GM21381 (cell line): Measurements from ENCODE around the gene FILIP1.
A peak's percentile ranks its signal among the peaks of the same experiment; 100 is the strongest.

Experiments used
- ATAC-seq: cut with Tn5 transposase; IDR thresholded peaks from one replicate; pipeline ENCODE4 v1.9.1; 2021; ENCODE audit warnings: mild to moderate bottlenecking, moderate library complexity; ENCODE audit not compliant: unreplicated experiment

FILIP1 gene

DNA sequence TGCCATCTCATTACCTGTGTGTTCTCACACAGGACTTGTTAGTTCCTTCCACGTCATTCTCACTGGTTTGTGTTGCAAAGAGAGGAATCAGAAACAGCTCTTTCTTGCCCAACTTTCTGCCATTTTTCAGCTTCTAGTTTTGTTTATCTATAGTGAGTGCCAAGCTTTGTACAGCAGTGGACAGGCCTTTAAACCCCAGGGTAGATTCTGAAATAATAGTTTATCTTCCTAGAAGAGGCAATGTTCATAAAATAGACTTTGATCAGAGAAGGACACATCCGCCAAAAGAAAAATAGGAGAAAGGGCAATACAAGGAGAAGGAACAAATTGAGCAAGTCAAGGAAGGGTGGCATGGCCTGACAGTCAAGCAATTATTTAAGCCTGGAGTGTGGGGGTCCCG lies 191.3 kb downstream of the FILIP1 start:
- no peak for ATAC-seq

DNA sequence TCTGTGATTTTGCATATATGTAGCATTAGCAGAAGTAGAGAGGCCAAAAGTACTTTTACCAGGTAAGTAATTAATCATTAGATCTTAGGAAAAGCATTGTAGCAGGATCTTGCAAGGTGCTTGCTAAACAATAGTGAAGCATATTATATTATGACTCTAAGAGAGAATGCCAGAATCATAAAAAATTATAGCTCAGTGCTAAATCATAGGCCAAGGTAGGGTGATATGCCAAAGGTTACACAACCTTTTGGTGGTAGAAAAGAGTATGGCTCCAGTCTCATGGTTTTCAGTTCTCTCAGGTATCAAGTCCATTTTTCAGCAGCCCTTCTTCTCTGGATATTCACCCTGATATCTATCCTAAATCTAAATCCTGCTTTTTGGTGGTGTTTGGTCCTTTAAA lies 192.1 kb downstream of the FILIP1 start:
- ATAC-seq = no peak

DNA sequence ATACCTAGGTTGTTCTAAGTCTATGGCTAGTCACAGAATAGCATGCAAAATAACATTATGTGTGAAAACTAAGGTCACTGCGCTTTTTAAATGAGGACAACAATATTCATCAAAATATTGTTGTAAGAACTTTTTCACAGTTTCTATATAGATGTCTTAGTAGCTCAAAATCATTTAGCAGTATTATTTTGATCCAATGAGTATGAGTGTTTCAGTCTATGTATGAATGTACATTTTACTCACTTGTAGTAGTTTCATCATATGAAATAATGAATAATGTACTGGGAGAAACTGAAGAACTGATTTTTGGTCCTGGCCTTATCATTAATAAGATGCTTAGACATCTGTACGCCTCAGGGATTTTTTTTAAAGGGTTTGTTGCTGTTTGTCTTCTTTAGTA lies 192.5 kb downstream of the FILIP1 start:
- no peak for ATAC-seq

DNA sequence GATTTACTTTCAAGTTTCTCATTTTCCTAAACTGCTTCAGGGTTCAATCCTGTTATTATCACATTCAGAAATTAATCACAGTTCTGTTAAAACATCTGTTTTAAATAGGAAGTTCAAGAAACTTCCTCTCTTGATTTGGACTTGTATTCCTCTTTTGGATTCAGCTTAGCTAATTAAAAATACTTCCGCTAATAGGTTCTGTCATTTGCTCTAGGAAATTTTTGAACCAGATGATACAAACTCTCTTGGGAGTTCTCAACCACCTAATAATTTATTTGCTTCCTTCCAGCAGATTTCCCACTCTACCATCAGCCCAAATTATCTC lies 193.1 kb downstream of the FILIP1 start:
- no peak for ATAC-seq

DNA sequence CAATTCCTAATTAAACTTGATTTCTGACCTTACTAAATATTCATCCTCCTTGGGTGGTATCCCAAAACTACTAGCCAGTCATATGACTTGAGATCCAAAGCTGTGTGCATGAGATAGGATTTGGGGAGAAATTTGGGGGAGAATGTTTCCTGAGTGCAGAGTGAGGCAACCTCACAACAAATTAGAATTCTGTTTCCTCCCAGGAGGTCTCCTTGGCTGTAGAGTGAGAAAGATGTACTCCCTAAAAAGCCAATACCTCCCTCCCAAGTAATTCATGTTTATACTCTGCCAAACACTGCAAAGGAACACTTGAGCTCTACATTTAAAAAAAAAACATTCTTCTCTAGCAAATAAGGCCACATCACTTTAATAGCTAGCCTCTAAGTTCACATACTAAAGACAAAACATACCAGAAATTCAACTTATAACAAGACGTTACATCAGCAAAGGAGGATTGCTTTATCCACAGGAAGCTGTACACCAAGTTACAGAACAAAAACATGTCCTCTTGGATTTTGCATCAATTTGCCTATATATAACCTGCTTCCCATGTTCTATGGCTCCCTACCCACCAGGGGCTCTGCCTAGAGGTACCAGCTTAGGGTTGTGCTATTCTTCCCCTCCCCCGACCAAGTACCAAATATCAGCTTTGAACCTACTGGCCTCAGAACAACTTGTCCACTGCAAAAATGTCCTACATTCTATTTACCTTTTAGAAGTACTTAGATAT lies 193.6 kb downstream of the FILIP1 start:
- no peak for ATAC-seq

DNA sequence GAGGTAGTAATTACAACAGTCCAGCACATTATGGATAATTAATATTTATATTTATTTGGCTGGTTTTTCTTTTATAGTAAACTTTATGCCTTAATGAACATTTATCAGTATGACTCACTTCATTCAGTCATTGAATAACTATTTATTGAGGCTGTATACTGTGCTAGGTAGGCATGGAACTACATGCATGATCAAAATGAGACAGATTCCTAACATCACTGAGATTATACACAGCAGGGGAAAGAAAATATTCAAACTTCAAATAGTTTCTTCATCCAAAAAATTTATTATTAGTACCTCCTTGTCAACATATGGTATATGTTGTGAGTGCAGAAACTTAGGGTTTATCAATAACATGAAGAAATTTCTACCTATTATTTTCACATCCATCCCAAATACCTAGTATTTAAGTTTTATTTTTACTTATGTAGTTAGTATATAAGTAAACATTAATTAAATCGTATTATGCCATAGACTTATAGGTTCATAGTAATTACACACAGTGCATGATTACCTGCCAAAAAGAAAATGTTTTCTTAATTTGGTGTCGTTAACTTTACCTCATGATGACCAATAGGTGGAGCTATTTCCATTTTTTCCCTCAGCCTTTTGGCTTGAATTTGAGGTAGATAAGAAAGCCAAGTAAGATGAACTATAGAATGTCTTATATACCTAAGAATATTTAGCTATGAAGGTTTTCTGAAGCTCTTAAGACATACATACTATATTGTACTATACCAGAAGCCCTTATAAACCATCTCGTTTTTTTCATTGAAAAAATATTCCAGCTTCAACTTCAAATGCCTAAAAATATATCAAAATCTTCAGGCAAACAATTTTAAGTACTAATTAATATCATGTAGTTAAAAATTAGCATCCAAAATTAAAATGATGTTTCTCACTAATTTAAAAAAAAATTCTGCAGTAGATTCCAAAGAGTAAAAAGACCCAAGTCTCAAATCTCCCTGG lies 196.5 kb downstream of the FILIP1 start:
- ATAC-seq = peak; percentile 70

DNA sequence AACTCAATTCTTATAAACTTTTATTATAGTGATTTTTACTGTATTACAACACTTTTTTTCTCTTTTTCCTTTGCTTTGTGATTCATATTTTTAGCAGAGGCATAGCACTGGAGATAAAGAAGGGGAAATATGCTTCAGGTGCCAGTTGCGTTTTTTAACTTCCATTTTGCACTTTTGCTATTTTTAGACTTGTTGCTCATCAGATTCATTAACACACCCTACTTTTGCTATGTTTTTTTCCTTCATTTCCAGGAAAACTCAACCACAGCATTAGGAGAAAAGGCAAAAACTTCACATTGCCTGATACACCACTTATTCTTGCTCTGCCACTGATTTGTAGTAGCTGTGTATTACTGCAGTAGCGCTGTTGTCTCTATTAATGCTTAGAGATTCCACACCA lies 201.0 kb downstream of the FILIP1 start:
- no peak for ATAC-seq

DNA sequence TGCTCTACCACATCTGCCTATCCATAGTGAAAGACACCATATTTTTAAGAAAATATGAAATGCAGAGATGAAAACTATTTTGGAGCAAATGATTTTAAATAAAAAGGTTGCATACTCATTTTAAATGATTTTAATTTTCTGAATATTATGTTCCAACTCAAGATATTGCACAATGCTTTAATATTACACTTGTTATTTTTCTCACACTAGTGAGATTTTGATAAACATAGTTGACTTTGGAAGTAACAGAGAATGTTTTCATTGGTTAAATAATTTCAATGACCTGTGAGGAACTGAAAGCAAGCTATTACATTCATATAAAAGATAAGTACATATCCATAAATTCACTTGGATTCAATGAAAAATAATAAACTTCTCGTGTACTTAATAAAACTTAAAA lies 201.9 kb downstream of the FILIP1 start:
- ATAC-seq = no peak

DNA sequence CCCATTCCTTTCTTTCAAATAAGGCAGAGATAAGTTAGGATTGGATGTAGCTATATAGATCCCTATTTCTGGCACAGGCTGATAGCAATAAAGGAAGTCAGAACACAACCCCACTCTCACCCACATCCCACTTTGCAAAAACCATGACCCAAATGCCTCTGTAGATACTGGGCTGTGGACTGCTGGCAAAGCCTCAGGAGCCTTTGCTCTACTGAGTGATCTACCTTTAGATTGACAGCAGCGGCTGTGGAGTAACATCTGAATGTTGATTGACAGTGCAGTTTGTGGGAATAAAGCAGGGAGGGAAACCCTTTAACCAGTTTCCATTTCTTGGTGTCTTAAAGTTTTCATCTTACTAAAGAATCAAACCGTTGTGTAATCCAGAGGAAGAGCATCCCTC lies 202.3 kb downstream of the FILIP1 start:
- ATAC-seq = no peak

DNA sequence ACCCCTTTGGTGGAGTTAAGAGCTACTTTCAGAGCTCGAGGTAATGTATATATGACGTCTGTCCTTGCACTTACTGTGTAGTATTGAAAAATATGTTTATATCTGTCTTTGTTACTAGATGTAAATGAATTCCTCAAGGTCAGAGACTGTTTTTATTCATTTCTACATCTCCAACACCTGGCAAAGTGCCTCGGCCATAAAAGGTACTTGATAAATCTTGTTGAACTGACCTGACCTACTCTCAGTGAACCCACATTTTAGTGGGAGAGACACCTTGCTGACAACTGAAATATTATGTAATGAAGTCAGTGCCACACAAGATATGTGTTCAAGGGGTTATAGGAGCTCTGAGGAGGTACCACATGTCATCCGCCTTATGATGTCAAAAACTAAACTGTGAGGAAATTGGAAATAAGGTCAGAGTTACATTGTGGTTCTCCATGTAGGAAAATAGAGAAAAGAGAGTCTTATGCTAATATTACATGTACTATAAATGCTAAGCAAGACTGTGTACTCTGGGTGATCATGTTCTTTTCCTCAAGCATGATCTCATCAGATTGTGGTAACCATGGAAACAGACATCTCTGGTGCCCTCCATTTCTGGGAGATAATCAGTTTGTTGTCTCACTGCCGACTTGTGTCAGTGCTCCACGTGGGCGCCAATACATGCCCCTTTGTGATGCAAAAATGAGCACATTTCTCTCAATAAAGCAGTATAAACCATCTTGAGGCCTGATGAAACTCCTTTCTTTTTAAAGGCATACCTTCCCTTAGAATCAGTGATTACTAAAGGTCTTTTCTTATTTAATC lies 203.3 kb downstream of the FILIP1 start:
- no peak for ATAC-seq

DNA sequence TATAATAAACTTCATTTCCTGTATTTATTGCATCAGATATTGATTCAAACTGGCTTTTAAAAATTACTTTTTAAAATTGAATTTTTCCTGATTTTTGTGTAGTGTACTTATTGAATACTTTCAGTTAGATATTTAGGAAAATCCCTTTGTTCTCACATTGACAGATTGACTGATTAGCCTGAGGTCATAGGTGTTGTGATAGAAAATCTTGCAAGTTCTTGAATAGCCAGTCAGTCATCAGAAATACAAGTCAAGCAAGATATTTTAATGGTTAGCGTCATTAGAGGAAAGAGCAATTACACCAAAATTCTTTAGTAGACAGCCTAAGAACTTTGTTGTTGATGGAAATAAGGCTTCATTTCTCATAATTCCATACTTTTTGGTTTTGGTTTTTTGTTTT lies 205.6 kb downstream of the FILIP1 start:
- ATAC-seq = no peak

DNA sequence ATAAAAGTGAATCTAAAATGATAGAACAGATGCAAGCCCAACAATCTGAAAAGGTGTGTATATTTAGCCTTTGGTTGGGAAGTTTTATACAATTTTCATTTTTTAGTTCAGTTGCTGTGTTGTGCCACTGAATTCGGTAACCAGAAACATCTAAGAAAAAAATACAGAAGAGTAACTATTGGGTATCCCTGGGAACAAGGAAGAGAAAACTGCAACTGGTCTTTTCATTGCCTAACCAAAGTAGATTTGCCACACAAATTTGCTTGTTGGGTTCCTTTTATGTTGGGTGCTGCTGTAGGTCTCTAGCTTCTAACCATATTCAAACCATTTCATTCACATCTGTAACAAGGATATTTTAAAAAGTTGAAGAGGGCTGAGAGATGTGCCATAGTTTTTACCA lies 206.2 kb downstream of the FILIP1 start:
- ATAC-seq = no peak

DNA sequence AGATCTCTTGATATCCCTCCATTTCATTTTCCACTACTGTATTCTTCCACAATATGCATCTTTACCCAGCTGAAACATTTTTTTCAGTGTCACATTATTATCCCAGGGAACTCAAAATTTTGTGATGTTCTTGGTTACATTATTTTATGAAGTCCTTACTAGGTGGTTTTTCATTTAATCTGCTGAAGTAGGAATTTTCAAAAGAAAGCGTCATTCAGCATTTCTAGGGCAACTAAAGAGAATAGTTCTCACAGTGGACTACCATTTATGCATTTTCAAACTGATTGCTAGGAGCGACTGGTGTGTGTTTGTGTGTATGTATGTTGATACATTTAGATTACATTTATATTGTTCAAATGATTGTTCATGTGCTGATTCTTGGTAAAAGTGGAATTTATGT lies 206.6 kb downstream of the FILIP1 start:
- ATAC-seq = no peak

DNA sequence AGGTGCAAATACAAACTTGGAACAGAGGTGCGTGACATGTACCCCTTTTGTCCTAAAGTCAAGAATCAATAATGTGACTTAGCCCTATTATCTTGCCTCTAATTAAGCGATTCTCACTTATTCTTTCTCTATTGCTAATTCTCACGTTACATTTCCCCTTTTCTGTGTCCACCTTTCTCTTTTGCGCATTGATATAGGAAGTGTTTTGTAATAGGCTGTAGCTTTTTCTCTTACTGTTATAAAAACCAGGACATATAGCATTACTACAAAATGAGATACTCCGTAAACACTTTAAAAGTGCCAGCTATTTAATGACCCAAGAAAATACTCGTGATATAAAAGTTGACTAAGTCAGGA lies 208.3 kb downstream of the FILIP1 start:
- peak; percentile 2 for ATAC-seq

DNA sequence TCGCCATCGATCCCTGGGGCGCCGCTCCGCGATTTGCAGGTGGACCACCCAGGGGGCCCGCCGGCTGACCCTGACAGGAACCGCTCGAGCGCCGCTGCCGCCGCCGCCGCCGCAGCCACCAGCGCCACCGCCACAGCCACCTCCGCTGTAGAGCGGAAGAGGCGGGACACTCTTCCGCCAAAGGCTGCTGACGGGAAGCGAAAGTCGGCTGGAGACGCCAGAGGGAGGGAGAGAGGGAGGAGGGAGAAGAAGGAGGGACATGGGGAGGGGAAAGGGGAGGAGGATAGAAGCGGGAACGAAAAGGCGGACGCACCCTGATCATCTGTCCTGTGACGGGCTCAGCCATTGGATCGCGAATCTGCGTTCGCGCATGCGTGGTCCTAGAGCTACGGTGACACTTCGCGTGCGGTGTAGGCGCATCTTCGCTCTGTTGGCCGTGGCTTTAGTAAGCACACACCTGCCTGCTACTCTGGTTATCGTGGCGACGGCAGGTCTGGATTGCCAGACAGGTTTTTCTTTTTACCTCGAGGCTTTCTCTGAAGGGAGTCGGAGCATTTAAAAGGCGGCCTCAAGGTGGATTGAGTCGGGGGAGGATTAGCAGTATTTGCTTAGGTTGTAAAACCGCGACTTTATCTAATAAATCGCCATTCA lies 208.8 kb downstream of the FILIP1 start, which contains the start of gene TMEM30A:
Gene TMEM30A (minus strand): TSS at position 161 of the 651 bp plus-strand sequence. CDS start 154 bp downstream, at position 7.
- ATAC-seq = peak; percentile 95

DNA sequence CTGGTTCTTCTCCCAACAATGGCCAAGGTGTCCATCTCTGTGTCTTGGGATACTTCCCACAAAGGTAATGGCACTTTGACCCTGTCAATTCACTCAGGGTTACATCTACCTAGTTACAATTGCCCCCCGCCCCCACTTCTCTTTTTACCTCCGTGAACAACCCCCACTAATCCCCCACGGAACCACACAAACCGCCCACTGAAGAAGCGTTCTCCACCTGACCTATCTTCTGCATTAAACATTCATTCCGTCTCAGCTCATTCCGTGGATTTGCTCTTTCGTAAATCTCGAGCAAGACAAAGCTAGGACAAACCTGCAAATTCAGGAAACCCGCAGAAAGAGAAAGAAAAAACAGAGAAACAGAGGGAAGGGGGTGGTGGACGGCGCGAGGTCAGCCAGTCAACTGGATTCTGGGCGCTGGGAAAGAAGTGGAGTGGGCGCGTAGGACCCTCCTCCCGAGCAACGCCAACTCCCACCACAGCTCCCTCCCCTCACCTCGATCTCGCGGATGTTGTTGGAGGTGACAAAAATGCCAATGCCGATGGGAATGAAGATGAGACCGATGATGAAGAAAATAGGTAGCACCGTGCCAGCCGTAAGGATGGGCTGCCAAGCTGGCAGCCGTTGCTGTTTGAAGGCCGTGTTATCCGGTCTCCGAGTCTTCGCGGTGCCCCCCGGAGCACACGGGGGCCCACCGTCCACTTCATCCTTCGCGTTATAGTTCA lies 209.5 kb downstream of the FILIP1 start:
- ATAC-seq = peak; percentile 3

DNA sequence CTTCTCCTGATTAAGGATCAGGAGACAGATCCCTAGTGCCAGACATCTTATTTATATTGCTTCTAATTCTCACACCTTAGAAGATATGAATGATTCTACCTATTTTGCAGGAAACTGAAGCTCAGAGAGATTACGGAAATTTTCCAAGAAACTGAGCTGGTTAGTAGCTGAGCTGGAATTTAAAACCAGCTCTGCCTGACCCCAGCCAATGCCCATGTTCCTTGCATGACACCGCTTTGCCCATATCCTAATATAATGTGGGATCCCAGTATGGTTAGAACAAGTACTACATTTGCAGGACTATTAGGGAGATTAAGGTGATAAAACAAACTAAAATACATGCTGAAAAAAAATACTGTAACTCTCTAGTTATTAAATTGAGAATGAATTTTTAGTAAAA lies 210.9 kb downstream of the FILIP1 start:
- no peak for ATAC-seq

DNA sequence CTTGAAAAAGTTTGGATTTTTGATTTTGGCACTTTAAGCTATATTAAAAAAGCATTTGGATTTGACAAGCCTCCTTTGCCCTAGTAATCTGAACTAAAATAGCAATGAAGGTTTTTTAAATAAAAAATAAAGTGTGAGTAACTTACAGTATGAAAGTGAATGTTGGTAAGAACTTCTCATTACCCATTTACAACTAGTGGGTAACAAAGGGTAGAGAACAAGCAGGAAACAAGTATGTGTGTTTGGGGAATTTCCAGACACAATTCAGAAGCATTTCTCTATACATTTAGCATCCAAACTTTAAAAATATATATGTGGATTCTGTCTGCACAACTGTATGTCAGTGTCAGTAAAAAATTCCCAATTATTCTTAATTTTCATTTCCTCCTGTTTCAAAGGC lies 211.9 kb downstream of the FILIP1 start:
- no peak for ATAC-seq

DNA sequence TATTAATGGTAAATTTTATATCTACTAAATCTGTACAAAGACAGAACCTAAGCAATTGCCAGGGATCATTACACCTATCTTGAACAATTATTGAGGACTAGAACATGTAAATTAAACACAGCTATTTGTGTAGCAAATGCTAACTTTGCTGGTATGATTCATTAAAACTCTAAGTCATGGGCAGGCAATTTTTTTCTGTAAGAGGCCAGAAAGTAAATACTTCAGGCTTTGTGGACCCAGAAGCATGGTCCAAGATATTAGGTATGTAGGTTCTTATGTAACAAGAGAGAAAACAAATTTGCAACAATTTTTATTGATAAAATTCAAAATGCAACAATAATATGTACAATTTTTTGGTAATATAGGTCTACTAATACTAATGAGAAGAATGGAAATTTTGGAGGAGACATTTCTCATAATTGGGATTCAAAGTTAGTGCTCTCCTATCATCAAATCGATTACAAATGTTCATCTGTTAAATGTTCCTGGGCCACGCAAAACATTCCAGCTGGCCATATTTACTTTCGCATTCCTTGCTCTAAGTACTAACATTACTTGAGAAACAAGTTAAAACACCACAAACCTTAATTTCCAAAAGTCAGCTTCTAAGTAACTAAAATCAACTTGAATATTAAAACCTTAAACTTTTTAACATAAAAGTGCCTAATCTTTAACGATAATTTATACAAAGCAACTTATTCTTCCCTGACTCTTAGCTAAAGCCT lies 213.3 kb downstream of the FILIP1 start:
- ATAC-seq = no peak

DNA sequence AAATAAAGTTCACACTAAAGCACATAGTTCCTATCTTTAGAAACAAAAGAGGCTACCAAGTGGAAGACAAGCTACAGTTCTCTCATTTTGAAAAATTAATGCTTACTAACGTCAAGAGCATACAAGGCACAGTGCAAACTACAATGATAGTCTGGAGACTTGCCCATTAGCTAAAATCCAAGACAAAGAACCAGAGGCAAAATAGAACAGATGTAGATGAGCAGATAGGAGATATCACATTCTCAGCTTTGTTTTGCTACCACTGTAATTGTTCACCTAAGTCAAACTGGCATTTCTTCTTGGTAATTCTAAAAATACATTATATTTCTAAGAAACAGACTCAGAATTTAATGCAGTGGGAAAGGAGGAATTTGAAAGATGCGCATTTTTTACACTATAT lies 214.2 kb downstream of the FILIP1 start:
- ATAC-seq = no peak
